Activated naive CD4-positive, alpha-beta T cell treated with anti-CD3 and anti-CD28 coated beads, Interleukin-2, amount 50 U/mL, for 24 hours (primary cell): ENCODE results near the gene C19orf73.

ENCODE experiments used
- H3K27ac Mint-ChIP-seq: one replicate; pipeline ENCODE4 v1.8.0; 2021; ENCODE audit warnings: mild to moderate bottlenecking, mixed read lengths
- H3K27me3 Mint-ChIP-seq: one replicate; pipeline ENCODE4 v1.8.0; 2021; ENCODE audit warnings: mixed read lengths
- H3K36me3 Mint-ChIP-seq: one replicate; pipeline ENCODE4 v1.8.0; 2021; ENCODE audit warnings: mixed read lengths
- H3K4me1 Mint-ChIP-seq: one replicate; pipeline ENCODE4 v1.8.0; 2021; ENCODE audit warnings: mixed read lengths
- H3K4me3 Mint-ChIP-seq: one replicate; pipeline ENCODE4 v1.8.0; 2021; ENCODE audit warnings: mild to moderate bottlenecking, mixed read lengths
- H3K9me3 Mint-ChIP-seq: one replicate; pipeline ENCODE4 v1.8.0; 2021; ENCODE audit warnings: mixed read lengths

Gene C19orf73

DNA sequence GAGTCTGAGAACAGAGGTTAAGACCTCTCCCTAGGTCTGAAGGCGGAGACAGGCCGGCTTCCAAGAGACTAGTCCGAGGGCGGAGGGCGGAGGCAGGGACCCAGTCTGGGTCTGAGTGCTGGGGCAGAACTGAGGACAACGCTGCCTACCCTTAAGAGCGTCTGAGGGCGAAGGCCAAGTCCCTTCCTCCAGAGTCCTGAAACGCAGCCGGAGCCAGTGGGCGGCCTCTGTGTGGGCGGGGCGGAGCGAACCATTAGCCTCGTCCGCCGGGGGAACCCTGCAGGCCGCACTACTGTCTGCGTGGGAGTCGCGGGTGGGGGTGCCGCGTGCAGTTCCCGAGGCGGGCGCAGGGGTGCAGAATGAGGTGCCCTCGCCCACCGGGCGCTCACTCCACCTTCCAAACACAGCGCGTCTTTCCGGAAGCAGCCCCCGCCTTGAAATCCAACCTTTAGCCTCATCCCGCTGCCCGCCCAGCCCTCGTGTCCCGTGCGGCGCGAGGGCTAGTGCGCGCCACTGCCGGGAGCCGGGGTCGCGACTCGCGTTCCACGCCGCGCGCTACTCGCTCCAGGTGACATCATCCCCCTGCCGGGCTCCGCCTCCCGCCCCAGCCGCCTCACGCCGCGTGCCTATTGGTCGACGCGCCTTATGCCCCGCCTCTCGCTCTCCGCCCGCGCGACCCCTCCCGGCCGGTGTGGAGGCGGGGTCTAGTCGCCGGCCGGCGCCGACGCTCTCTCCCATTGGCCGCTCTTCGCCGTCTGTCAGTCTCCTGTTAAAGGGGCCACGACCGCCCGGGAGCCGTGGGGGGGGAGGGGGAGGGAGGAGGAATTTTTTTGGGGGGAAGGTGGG is at the start of gene C19orf73:
Gene C19orf73 (minus strand): TSS at position 579 of the 846 bp plus-strand sequence. CDS start 121 bp downstream, at position 458.
- peak within 1 kb of the TSS; percentile 92 for H3K27ac Mint-ChIP-seq
- no peaks in the 10 kb centered on the region for H3K27me3 Mint-ChIP-seq
- no peaks in the 10 kb centered on the region for H3K36me3 Mint-ChIP-seq
- peak within 1 kb of the TSS; percentile 92 for H3K4me3 Mint-ChIP-seq
- peaks cover 41% of the 10 kb centered on the region for H3K4me1 Mint-ChIP-seq
- H3K9me3 Mint-ChIP-seq, result no peaks in the 10 kb centered on the region

DNA sequence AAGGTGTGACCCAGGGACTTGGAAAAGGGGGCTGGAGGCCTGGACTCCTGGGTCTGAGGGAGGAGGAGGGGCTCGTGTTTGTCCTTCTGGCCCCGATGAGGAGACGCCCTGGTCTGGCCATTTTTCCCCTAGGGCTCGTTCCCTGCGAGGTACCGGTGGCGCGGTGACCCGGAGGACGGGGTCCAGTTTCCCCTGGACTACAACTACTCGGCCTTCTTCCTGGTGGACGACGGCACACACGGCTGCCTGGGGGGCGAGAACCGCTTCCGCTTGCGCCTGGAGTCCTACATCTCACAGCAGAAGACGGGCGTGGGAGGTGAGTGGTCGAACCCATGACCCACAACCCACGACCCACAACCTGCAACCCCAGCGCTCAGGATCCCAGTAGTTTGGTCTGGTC is 49.5 kb upstream of the C19orf73 start:
- Mint-ChIP-seq H3K4me3 (no peak overlapping the region), H3K4me1 (no peaks in the 10 kb centered on the region), H3K9me3 (no peaks in the 10 kb centered on the region), H3K36me3 (no peaks in the 10 kb centered on the region), H3K27me3 (peaks cover 4% of the 10 kb centered on the region), H3K27ac (no peak overlapping the region)

DNA sequence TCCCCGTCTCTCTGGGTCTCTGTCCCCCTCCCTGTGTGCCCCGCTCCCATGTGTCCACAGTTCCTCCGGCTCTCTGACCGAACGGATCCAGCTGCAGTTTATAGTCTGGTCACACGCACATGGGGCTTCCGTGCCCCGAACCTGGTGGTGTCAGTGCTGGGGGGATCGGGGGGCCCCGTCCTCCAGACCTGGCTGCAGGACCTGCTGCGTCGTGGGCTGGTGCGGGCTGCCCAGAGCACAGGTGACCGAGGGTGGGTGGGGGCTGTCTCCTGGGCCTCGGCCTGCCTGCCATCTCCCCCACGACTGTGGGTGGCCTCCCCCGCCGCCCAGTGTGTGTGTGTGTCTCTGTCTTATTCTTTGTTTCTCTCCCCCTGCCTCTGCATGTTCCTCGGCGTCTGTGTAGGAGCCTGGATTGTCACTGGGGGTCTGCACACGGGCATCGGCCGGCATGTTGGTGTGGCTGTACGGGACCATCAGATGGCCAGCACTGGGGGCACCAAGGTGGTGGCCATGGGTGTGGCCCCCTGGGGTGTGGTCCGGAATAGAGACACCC is 49.0 kb upstream of the C19orf73 start:
- no peak overlapping the region for H3K27ac Mint-ChIP-seq
- H3K36me3 Mint-ChIP-seq, result no peaks in the 10 kb centered on the region
- H3K4me1 Mint-ChIP-seq, result no peaks in the 10 kb centered on the region
- H3K4me3 Mint-ChIP-seq, result no peak overlapping the region
- no peaks in the 10 kb centered on the region for H3K9me3 Mint-ChIP-seq
- H3K27me3 Mint-ChIP-seq, result peaks cover 4% of the 10 kb centered on the region

DNA sequence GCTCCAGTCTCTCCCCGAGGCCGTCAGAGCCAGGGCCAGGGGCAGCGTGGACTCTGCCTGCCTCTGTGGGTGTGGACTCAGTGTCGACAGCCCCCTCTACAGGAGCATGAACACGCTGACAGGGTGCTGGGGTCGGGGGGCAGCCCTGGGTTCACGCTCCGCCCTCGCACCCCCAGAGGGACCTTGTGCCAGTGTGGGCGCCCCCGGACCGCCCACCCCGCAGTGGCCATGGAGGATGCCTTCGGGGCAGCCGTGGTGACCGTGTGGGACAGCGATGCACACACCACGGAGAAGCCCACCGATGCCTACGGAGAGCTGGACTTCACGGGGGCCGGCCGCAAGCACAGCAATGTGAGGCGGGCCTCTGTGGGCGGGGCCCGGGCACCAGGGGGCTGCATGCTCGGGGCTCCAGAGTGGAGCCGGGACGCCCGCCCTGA is 46.9 kb upstream of the C19orf73 start:
- H3K36me3 Mint-ChIP-seq, result no peaks in the 10 kb centered on the region
- peaks cover 5% of the 10 kb centered on the region for H3K27me3 Mint-ChIP-seq
- H3K4me1 Mint-ChIP-seq, result no peaks in the 10 kb centered on the region
- no peaks in the 10 kb centered on the region for H3K9me3 Mint-ChIP-seq
- H3K4me3 Mint-ChIP-seq, result no peak overlapping the region
- H3K27ac Mint-ChIP-seq, result no peak overlapping the region

DNA sequence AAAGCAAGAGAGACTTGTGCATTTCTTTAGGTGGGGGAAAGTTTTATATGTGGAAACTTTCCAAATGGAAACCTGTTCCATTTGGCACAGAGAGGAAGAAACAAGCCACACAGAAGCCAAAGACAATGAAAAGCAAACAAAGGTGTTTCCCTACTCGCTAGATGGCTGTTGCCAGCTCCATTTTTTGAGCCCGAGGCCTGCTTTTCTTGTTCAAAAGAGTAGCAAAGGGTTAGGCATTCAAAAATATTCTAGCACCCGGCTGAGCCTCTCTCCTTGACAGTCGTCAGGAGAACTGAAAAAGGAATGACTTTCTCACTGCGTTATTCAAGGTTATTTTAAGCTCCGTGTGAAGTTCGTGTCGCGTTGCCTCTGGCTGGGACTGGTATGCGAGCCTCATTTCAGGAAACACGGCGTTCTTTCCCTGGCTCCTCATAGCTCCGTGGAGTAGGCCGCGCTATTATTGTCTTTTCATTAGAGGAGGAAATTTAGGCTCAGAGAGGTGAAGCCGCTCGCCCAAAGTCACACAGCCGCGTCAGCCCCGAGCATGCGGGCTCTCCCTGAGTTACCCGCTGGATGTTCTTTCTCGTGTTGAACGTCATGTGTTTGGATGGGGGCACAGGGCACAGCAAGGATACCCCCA is 46.3 kb upstream of the C19orf73 start:
- Mint-ChIP-seq H3K27me3 (peaks cover 8% of the 10 kb centered on the region), H3K4me1 (no peaks in the 10 kb centered on the region), H3K4me3 (no peak overlapping the region), H3K27ac (no peak overlapping the region), H3K36me3 (no peaks in the 10 kb centered on the region), H3K9me3 (no peaks in the 10 kb centered on the region)

GRCh38 chr19:49161987-49162386 is 43.0 kb upstream of the C19orf73 start:
- peaks cover 24% of the 10 kb centered on the region for H3K27me3 Mint-ChIP-seq
- H3K27ac Mint-ChIP-seq, result no peak overlapping the region
- H3K4me1 Mint-ChIP-seq, result peaks cover 6% of the 10 kb centered on the region
- no peaks in the 10 kb centered on the region for H3K9me3 Mint-ChIP-seq
- no peak overlapping the region for H3K4me3 Mint-ChIP-seq
- no peaks in the 10 kb centered on the region for H3K36me3 Mint-ChIP-seq

GRCh38 chr19:49160450-49161189 is 41.7 kb upstream of the C19orf73 start:
- Mint-ChIP-seq H3K27me3 (peaks cover 31% of the 10 kb centered on the region), H3K36me3 (no peaks in the 10 kb centered on the region), H3K4me1 (peaks cover 6% of the 10 kb centered on the region), H3K9me3 (no peaks in the 10 kb centered on the region), H3K4me3 (no peak overlapping the region), H3K27ac (no peak overlapping the region)

GRCh38 chr19:49157445-49158224 is 38.7 kb upstream of the C19orf73 start, which contains the start of gene TRPM4:
TRPM4 (plus strand) TSS chr19:49157792; CDS start chr19:49157867, 75 bp downstream.
- Mint-ChIP-seq H3K27ac (no peak within 1 kb of the TSS), H3K4me1 (peaks cover 6% of the 10 kb centered on the region), H3K9me3 (peaks cover 11% of the 10 kb centered on the region), H3K4me3 (peak within 1 kb of the TSS; percentile 34), H3K27me3 (peaks cover 52% of the 10 kb centered on the region), H3K36me3 (no peaks in the 10 kb centered on the region)

DNA sequence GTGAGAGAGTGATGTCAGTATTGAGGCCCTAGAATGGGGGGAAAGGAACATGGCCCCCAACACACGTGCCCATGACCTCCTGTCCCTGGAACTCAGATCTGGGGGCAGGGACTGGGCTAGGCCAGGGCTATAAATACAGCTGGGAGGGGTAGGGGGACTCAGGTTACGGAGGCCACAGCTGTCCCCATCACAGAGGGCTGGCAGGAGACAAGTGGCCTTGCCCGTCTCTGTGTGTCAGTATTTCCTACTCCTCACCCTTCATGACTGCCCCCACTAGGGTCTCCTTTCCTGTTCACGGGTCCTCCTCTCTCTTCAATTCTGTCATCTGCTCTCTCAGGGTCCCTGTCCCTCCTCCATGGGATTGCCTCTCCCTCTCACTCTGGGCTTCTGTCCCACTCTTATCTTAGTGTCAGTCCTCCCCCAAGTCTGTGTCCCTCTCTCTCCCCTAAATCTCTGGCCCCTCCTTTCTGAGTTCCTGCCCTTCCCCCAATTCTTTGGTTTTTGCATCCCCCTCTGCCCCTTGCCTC is 36.9 kb upstream of the C19orf73 start:
- H3K4me3 Mint-ChIP-seq, result no peak overlapping the region

GRCh38 chr19:49155005-49155819 is 36.3 kb upstream of the C19orf73 start, which contains the start of gene HRC:
HRC (minus strand) TSS chr19:49155396; CDS start chr19:49155237, 159 bp downstream.
- peaks cover 54% of the 10 kb centered on the region for H3K27me3 Mint-ChIP-seq
- peaks cover 11% of the 10 kb centered on the region for H3K9me3 Mint-ChIP-seq
- H3K4me1 Mint-ChIP-seq, result peaks cover 13% of the 10 kb centered on the region
- no peak within 1 kb of the TSS for H3K27ac Mint-ChIP-seq
- no peaks in the 10 kb centered on the region for H3K36me3 Mint-ChIP-seq
- no peak within 1 kb of the TSS for H3K4me3 Mint-ChIP-seq

More for the DNA sequence above, 36.9 kb upstream of the C19orf73 start:
- Mint-ChIP-seq H3K27me3 (peaks cover 60% of the 10 kb centered on the region), H3K4me1 (peaks cover 13% of the 10 kb centered on the region), H3K9me3 (peaks cover 11% of the 10 kb centered on the region), H3K36me3 (no peaks in the 10 kb centered on the region), H3K27ac (no peak overlapping the region)

- Mint-ChIP-seq H3K4me1 (peaks cover 18% of the 10 kb centered on the region), H3K9me3 (peaks cover 11% of the 10 kb centered on the region), H3K27me3 (peaks cover 50% of the 10 kb centered on the region), H3K36me3 (no peaks in the 10 kb centered on the region), H3K4me3 (no peak overlapping the region), H3K27ac (no peak overlapping the region)
Measured at GRCh38 chr19:49154279-49154678, 35.3 kb upstream of the C19orf73 start.

- peaks cover 11% of the 10 kb centered on the region for H3K9me3 Mint-ChIP-seq
- H3K4me3 Mint-ChIP-seq, result peak overlapping the region; percentile 24
- no peaks in the 10 kb centered on the region for H3K36me3 Mint-ChIP-seq
- H3K27me3 Mint-ChIP-seq, result peaks cover 52% of the 10 kb centered on the region
- H3K27ac Mint-ChIP-seq, result no peak overlapping the region
- peaks cover 20% of the 10 kb centered on the region for H3K4me1 Mint-ChIP-seq
Measured at GRCh38 chr19:49153167-49153809, 34.3 kb upstream of the C19orf73 start.

- H3K4me1 Mint-ChIP-seq, result peaks cover 18% of the 10 kb centered on the region
- no peak overlapping the region for H3K27ac Mint-ChIP-seq
- peak overlapping the region; percentile 69 for H3K4me3 Mint-ChIP-seq
- H3K9me3 Mint-ChIP-seq, result peaks cover 11% of the 10 kb centered on the region
- peaks cover 54% of the 10 kb centered on the region for H3K27me3 Mint-ChIP-seq
- no peaks in the 10 kb centered on the region for H3K36me3 Mint-ChIP-seq
Measured at GRCh38 chr19:49152119-49152550, 33.2 kb upstream of the C19orf73 start.
